GM20000 (cell line): Measurements from ENCODE around the gene LIMS1.
A peak's percentile ranks its signal among the peaks of the same experiment; 100 is the strongest.

Experiments
- DNase-seq: peaks from one replicate; pipeline ENCODE4 v3.0.0; 2012; ENCODE audit warnings: low spot score
- TF ChIP-seq, protein P1 (sequence below): IDR thresholded peaks from 2 replicates; pipeline ENCODE4 v1.5.1; 2012; ENCODE audit warnings: mild to moderate bottlenecking, control low read depth; ENCODE audit errors: extremely low read depth, missing control alignments

The LIMS1 gene

DNA sequence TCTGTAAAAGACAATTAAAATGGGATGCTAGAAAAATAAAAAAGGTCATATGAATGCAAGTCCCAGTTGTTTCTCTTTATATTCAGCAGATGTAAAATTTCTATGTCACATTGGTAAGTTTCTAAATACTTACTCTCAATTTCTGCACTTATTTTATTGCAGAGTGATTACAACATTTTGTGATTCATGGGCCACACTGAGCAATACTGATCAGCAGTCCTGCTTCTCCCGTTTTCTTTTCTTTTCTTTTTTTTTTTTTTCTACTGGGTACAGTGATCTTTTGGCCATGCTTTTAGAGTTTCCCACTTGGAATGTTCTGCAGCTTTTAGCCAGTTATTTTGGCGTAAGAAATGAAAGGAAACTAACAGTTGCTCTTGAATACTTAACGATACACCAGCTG lies 38.8 kb downstream of the LIMS1 start:
- TF ChIP-seq, protein P1, sequence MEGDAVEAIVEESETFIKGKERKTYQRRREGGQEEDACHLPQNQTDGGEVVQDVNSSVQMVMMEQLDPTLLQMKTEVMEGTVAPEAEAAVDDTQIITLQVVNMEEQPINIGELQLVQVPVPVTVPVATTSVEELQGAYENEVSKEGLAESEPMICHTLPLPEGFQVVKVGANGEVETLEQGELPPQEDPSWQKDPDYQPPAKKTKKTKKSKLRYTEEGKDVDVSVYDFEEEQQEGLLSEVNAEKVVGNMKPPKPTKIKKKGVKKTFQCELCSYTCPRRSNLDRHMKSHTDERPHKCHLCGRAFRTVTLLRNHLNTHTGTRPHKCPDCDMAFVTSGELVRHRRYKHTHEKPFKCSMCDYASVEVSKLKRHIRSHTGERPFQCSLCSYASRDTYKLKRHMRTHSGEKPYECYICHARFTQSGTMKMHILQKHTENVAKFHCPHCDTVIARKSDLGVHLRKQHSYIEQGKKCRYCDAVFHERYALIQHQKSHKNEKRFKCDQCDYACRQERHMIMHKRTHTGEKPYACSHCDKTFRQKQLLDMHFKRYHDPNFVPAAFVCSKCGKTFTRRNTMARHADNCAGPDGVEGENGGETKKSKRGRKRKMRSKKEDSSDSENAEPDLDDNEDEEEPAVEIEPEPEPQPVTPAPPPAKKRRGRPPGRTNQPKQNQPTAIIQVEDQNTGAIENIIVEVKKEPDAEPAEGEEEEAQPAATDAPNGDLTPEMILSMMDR: no peak
- no peak for DNase-seq

DNA sequence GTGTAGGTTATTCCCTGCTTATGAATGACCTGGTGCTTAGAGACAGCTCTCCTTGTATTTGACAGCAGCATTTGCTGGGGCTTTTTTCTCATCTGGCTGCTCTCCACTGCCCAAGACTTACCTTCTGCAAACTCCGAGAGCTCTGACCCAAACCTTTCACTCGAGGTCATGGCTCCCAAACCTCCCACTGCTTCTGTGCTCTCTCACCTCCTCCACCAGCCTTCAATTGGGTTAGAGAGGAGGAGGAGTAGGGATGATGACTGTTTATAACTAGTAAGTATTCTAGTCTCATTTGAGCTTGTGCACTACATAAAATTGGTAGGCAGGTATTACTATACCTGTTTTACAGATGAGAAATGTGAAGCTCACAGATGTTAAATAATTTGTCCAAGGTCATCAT lies 40.1 kb downstream of the LIMS1 start:
- TF ChIP-seq, protein P1: no peak
- no peak for DNase-seq

DNA sequence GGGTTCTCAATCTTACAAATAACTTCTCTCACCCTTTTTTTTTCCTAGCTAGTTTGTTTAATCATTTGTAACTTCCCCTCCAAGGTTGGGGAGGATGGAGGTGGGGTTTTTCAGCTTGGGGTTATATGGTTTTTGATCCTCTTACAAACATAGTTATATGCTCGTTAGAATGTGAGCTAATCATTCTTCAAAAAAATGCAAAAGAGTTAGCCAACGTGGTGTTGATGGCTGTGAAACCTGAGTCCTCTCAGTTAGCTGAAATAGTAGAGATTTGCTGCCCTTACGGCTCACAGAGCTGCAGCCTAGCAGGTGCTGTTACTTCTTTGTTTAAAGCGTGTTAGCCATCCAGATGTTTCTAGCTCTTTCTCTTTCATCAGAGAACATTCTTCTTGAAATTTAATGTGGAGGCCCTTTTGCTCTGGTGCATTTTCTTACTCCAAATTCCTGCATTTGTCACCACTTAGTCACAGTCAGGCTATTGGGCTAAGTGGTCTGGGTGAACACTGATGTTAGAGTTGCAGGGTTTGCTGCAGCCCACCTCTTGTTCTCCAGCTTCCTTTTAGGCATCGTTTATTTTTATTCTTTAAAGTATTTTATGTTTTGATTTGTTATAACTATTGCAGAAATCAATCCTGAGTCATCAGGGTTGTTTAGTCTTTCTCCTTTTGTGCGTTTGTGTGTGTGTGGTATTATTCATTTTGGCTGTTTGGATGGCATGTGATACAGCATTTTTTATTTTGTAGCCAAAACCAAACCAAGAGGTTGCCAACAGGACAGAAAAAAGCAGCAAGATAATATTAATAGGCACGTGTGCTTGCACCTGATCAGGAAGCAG lies 41.1 kb downstream of the LIMS1 start:
- DNase-seq: peak; percentile 28
- TF ChIP-seq, protein P1: no peak

DNA sequence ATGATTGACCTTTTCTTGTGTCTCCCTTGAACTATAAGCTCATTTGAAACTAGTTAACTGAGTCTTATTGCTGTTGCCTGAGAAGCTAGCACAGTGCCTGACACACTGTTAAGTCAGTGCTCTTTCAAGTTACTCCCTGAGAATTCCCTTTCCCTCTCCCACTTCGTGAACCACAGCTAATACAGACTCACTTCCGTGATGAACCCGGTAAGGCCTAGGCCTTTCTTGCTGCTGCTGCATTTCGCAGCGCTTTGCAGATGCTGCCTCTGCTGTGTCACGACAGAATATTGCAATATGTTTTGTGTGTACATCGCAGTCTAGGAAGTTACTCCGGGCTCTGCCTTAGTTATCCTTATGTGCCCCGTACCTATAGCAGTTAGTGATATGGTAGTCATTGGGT lies 42.8 kb downstream of the LIMS1 start:
- DNase-seq: no peak
- TF ChIP-seq, protein P1: no peak

DNA sequence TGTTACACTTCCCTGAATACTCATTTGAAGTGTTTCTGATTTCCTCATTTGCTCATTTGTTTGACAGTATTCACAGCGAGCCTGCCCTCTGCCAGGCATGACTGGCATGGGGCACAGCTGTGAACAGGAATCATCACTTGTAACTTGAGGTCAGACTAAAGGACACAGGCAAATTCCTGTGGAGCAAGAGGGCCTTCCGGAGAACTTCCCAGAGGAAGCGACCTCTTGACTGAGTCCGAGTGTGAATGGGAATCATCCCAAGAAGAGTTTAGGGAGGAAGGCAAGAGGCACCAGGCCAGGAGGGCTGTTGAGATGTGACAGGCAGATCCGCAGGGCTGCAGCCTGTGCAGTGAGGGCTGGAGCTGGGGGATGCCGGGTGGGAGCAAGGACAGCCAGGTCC lies 45.4 kb downstream of the LIMS1 start:
- no peak for DNase-seq
- TF ChIP-seq, protein P1: no peak

DNA sequence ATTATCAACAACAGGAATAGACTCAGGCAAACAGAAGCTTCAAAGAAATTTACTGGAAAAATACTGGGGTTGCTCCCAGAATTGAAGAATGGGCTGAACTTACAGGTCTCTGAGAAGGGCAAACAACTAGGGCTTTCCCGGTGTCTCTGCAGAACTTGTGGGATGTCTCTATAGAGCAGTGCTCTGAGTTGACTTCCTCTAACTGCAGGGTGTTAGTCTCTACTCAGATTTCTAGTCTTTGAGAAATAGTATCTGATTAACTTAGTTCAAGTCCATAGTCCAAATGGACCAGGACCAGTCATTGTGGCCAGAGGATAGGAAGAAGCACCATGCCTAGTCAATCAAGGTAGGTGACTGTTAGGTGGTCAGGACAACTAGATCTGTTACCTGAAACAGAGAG lies 45.8 kb downstream of the LIMS1 start:
- DNase-seq: no peak
- TF ChIP-seq, protein P1: no peak

DNA sequence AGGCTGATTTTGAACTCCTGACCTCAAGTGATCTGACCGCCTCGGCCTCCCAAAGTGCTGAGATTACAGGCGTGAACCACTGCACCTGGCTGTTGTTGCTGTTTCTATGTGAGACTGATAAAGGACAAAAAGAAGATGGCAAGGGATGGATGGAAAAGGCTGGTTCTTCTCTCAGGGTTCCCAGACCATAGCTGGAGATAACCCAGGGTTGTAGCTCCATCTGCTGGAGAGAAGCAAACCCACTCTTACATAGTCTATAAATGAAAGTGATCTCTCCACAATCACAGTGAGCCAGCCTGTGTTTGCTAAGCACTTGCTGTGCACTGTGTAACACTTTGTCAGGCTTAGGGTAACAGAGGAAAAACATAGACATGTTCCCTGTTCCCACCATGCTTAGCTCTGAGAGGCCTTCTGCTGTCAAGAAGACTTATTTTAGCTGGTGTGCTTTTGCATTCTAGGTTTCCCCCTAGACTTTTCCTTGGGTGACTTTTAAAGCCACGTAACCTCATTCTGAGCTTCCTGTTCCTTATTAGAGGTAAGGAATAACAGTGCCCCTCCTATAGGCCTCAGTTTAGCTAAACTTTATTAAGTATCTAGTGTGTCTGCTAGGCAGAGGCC lies 49.7 kb downstream of the LIMS1 start:
- TF ChIP-seq, protein P1: peak; percentile 31
- DNase-seq: peak; percentile 61
